ENCODE data around the gene MXRA8.
A peak's percentile ranks its signal among the peaks of the same experiment; 100 is the strongest.
"Not testable (repeated sequence)": the region's sequence is repeated elsewhere in the genome, so short reads cannot be mapped to it uniquely, and the experiment has no call there.

Gene MXRA8

GRCh38 chr1:1371746-1372711 is 13.7 kb upstream of the MXRA8 start:
- Histone ChIP-seq H3K27ac (peak overlapping the region in 5 of 21 experiments; percentile 1 to 62 (median 35)), H3K4me3 (no peak overlapping the region)

- Histone ChIP-seq H3K27ac (peak overlapping the region in 3 of 21 experiments; percentile 1 to 35 (median 27)), H3K4me3 (no peak overlapping the region)
Observed at GRCh38 chr1:1371364-1371745, 13.0 kb upstream of the MXRA8 start.

GRCh38 chr1:1370771-1371300 is 12.5 kb upstream of the MXRA8 start:
- Histone ChIP-seq H3K4me3 (no peak overlapping the region), H3K27ac (peak overlapping the region in 1 of 21 experiments; percentile 35)

- H3K27ac ChIP-seq, H3K4me3 ChIP-seq: not testable (repeated sequence)
Observed at GRCh38 chr1:1370094-1370493, 11.7 kb upstream of the MXRA8 start.

GRCh38 chr1:1367315-1367714 is 9.0 kb upstream of the MXRA8 start:
- H3K4me3 ChIP-seq, result no peak overlapping the region

GRCh38 chr1:1366699-1367066 is 8.3 kb upstream of the MXRA8 start:
- no peak overlapping the region for H3K4me3 ChIP-seq
- no peak overlapping the region for H3K27ac ChIP-seq

More at GRCh38 chr1:1367315-1367714, 9.0 kb upstream of the MXRA8 start:
- H3K27ac ChIP-seq, result no peak overlapping the region

GRCh38 chr1:1365875-1366698 is 7.7 kb upstream of the MXRA8 start:
- Histone ChIP-seq H3K4me3 (no peak overlapping the region), H3K27ac (no peak overlapping the region)

- Histone ChIP-seq H3K4me3 (no peak overlapping the region), H3K27ac (no peak overlapping the region)
Observed at GRCh38 chr1:1364266-1364665, 5.9 kb upstream of the MXRA8 start.

GRCh38 chr1:1361982-1362423 is 3.6 kb upstream of the MXRA8 start:
- Histone ChIP-seq H3K27ac (peak overlapping the region in 16 of 21 experiments; percentile 3 to 92 (median 72)), H3K4me3 (no peak overlapping the region)

GRCh38 chr1:1361233-1361981 is 3.1 kb upstream of the MXRA8 start:
- Histone ChIP-seq H3K4me3 (no peak overlapping the region), H3K27ac (peak overlapping the region in 18 of 21 experiments; percentile 3 to 92 (median 70))

- peak overlapping the region in 20 of 21 experiments; percentile 54 to 97 (median 84) for H3K27ac ChIP-seq
- H3K4me3 ChIP-seq, result no peak overlapping the region
Observed at GRCh38 chr1:1360506-1361169, 2.3 kb upstream of the MXRA8 start.

GRCh38 chr1:1359664-1360468 is 1.5 kb upstream of the MXRA8 start:
- Histone ChIP-seq H3K4me3 (peak overlapping the region in 1 of 7 experiments; percentile 4), H3K27ac (peak overlapping the region in 20 of 21 experiments; percentile 54 to 97 (median 84))

GRCh38 chr1:1359308-1359663 is 931 bp upstream of the MXRA8 start:
- Histone ChIP-seq H3K4me3 (no peak overlapping the region), H3K27ac (peak overlapping the region in 20 of 21 experiments; percentile 54 to 97 (median 84))

- peak overlapping the region in 20 of 21 experiments; percentile 43 to 97 (median 84) for H3K27ac ChIP-seq
- H3K4me3 ChIP-seq, result peak overlapping the region; percentile 21 to 44 (median 32)
Observed at GRCh38 chr1:1357871-1358432, 403 bp downstream of the MXRA8 start.

GRCh38 chr1:1356796-1357401 is 1.5 kb downstream of the MXRA8 start:
- H3K4me3 ChIP-seq, result peak overlapping the region; percentile 21 to 44 (median 32)
- H3K27ac ChIP-seq, result peak overlapping the region in 17 of 21 experiments; percentile 34 to 97 (median 84)

GRCh38 chr1:1356166-1356795 is 2.1 kb downstream of the MXRA8 start:
- Histone ChIP-seq H3K27ac (peak overlapping the region in 14 of 21 experiments; percentile 34 to 97 (median 84)), H3K4me3 (peak overlapping the region; percentile 21 to 44 (median 32))

- Histone ChIP-seq H3K4me3 (peak overlapping the region in 6 of 7 experiments; percentile 0 to 37 (median 16)), H3K27ac (peak overlapping the region in 3 of 21 experiments; percentile 2 to 63 (median 14))
Observed at GRCh38 chr1:1355416-1355815, 2.9 kb downstream of the MXRA8 start.
